HEK293T (cell line): ENCODE data around the gene CBX5.

Source experiments
- ARNT ChIP-seq: fragments of 450-650 bp; IDR thresholded peaks from 2 replicates; pipeline ENCODE4 v1.6.1; 2017; ENCODE audit warnings: mild to moderate bottlenecking
- ELF4 ChIP-seq: fragments of 450-650 bp; IDR thresholded peaks from 2 replicates; pipeline ENCODE4 v1.6.1; 2017; ENCODE audit warnings: antibody characterized with exemption
- FOXM1 ChIP-seq: fragments of 450-650 bp; IDR thresholded peaks from 2 replicates; pipeline ENCODE4 v1.6.1; 2017; ENCODE audit warnings: mild to moderate bottlenecking, borderline replicate concordance
- HDGF ChIP-seq: fragments of 450-650 bp; IDR thresholded peaks from 2 replicates; pipeline ENCODE4 v1.6.1; 2017; ENCODE audit warnings: antibody characterized with exemption, borderline replicate concordance
- LEF1 ChIP-seq: fragments of 450-650 bp; IDR thresholded peaks from 2 replicates; pipeline ENCODE4 v1.6.1; 2017; ENCODE audit warnings: mild to moderate bottlenecking, borderline replicate concordance
- NFRKB ChIP-seq: fragments of 450-650 bp; IDR thresholded peaks from 2 replicates; pipeline ENCODE4 v1.6.1; 2016; ENCODE audit warnings: mild to moderate bottlenecking, moderate library complexity
- SUZ12 ChIP-seq: fragments of 450-650 bp; IDR thresholded peaks from 2 replicates; pipeline ENCODE4 v1.6.1; 2016; ENCODE audit warnings: mild to moderate bottlenecking
- TARDBP ChIP-seq: fragments of 450-650 bp; IDR thresholded peaks from 2 replicates; pipeline ENCODE4 v1.6.1; 2016

DNA sequence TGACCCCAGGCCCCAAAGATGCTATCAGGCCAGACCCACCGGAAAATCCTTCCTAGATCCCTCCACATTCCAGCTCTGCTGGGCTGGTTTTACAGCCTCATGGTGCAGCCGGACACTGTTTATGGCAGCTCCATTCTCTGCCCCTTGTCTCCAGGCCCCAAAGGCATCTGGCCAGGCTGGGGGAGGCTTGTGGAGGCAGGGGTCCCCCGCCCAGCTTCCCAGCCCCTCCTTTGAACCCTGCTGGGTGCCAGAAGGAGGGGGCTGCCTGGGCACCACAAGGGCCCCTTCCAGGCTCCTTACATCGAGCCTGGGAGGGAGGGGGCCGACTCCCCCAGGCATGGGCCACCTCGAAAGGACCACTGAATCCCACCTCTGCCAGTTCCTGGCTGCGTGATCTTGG is 71.3 kb downstream of the CBX5 start:
- TF ChIP-seq TARDBP: no peak
- TF ChIP-seq ARNT: no peak
- no peak for TF ChIP-seq NFRKB
- TF ChIP-seq FOXM1: no peak
- TF ChIP-seq ELF4: no peak
- TF ChIP-seq HDGF: no peak
- no peak for TF ChIP-seq LEF1
- TF ChIP-seq SUZ12: no peak
